Measurements from ENCODE around the gene C1D.

C1D gene

GRCh38 chr2:68057658-68058396 is 5.0 kb downstream of the C1D start:
- no peak for DNase-seq

GRCh38 chr2:68052717-68053422 is 9.9 kb downstream of the C1D start:
- DNase-seq, result no peak

GRCh38 chr2:68050353-68050752 is 12.5 kb downstream of the C1D start:
- no peak for DNase-seq

GRCh38 chr2:68046642-68047240 is 16.1 kb downstream of the C1D start:
- DNase-seq, result no peak

- no peak for DNase-seq
These were observed 16.6 kb downstream of the C1D start for GRCh38 chr2:68046224-68046623.

GRCh38 chr2:68045342-68045741 is 17.5 kb downstream of the C1D start:
- DNase-seq, result peak; percentile 46

- no peak for DNase-seq
These were observed 18.7 kb downstream of the C1D start for GRCh38 chr2:68044099-68044498.

GRCh38 chr2:68043695-68044094 is 19.1 kb downstream of the C1D start:
- no peak for DNase-seq

GRCh38 chr2:68043032-68043431 is 19.8 kb downstream of the C1D start:
- no peak for DNase-seq

- DNase-seq, result no peak
These were observed 21.0 kb downstream of the C1D start for GRCh38 chr2:68041704-68042245.

- no peak for DNase-seq
These were observed 22.7 kb downstream of the C1D start for GRCh38 chr2:68040078-68040477.

GRCh38 chr2:68039317-68039716 is 23.5 kb downstream of the C1D start:
- no peak for DNase-seq

- DNase-seq, result no peak
These were observed 30.1 kb downstream of the C1D start for GRCh38 chr2:68032702-68033101.

GRCh38 chr2:68031542-68032160 is 31.2 kb downstream of the C1D start:
- DNase-seq, result peak; percentile 75

- DNase-seq, result no peak
These were observed 31.8 kb downstream of the C1D start for GRCh38 chr2:68031043-68031442.

- no peak for DNase-seq
These were observed 32.3 kb downstream of the C1D start for GRCh38 chr2:68030529-68030928.

GRCh38 chr2:68027959-68028358 is 34.8 kb downstream of the C1D start:
- DNase-seq, result no peak

GRCh38 chr2:68024450-68024849 is 38.4 kb downstream of the C1D start:
- no peak for DNase-seq

GRCh38 chr2:68023904-68024303 is 38.9 kb downstream of the C1D start:
- DNase-seq, result no peak

- DNase-seq, result no peak
These were observed 44.1 kb downstream of the C1D start for GRCh38 chr2:68018727-68019126.

- no peak for DNase-seq
These were observed 53.3 kb downstream of the C1D start for GRCh38 chr2:68009526-68009925.

- no peak for DNase-seq
These were observed 62.5 kb downstream of the C1D start for GRCh38 chr2:68000170-68000825.

GRCh38 chr2:67999332-67999731 is 63.5 kb downstream of the C1D start:
- no peak for DNase-seq

All from NCI-H774 (cell line).